Breast epithelium (tissue), 4 donors: ENCODE data around the gene PCDH8. TPM values are rescaled to one million over a fixed set of nuclear protein-coding genes. Genes with fewer than 3 reads are reported as not detected.

ENCODE experiments used
- DNase-seq, 2 donors: peaks; one replicate each; pipeline ENCODE4 v3.0.0-alpha.2; 2019; ENCODE audit warnings: low spot score in 2 of 2
- H3K27ac ChIP-seq, 2 donors: fragments of 200-600 bp; sonication (generic) in 1 of 2; one replicate each; pipeline ENCODE4 v1.5.1; 2016 to 2019; ENCODE audit warnings: mild to moderate bottlenecking in 1 of 2
- H3K27me3 ChIP-seq, 2 donors: fragments of 200-600 bp; sonication (generic) in 1 of 2; one replicate each; pipeline versions ENCODE4 v1.5.1 to v1.6.0; 2017 to 2019; ENCODE audit warnings: control low read depth in 1 of 2, mild to moderate bottlenecking in 1 of 2
- H3K36me3 ChIP-seq: fragments of 200-600 bp; one replicate; pipeline ENCODE4 v1.5.1; 2019
- H3K4me1 ChIP-seq, 2 donors: fragments of 200-600 bp; sonication (generic); one replicate each; pipeline ENCODE4 v1.5.1; 2016 to 2019; ENCODE audit warnings: control low read depth in 1 of 2
- H3K4me3 ChIP-seq, 3 donors: fragments of 200-600 bp; sonication (generic); 1 replicate in 2 of 3; 2 replicates in 1 of 3; pipeline ENCODE4 v1.5.1; 2016 to 2019; ENCODE audit warnings: mild to moderate bottlenecking in 3 of 3, moderate library complexity in 2 of 3
- H3K9me3 ChIP-seq, 2 donors: fragments of 200-600 bp; sonication (generic) in 1 of 2; one replicate each; pipeline ENCODE4 v1.5.1; 2016 to 2019; ENCODE audit warnings: control low read depth in 1 of 2
- POLR2A ChIP-seq: fragments of 450-650 bp; IDR thresholded peaks from one replicate; pipeline ENCODE4 v1.6.1; 2016; ENCODE audit warnings: antibody characterized with exemption, mild to moderate bottlenecking, moderate library complexity
- POLR2AphosphoS5 ChIP-seq, 3 donors: sonication (generic); formaldehyde crosslinking; IDR thresholded peaks; one replicate each; pipeline ENCODE4 v1.6.1; 2017; ENCODE audit warnings: antibody characterized with exemption in 3 of 3
- intact Hi-C: fragments of 100-400 bp; cut with DNase I; formaldehyde crosslinking; loops from one replicate; pipeline ENCODE4 v1.15.1; 2023; ENCODE audit warnings: low total_unique reads
- total RNA-seq, 3 donors: library from RNA; depleted of rRNA; stranded (reverse); fragments of >200 nt; gene quantifications; one replicate each; pipeline ENCODE4 v1.1.0, GENCODE V29; 2016
- TF ChIP-seq, protein P1 (sequence below), 3 donors: fragments of 450-650 bp; IDR thresholded peaks; one replicate each; pipeline ENCODE4 v1.5.1; 2016 to 2017; ENCODE audit warnings: antibody characterized with exemption in 3 of 3, mild to moderate bottlenecking in 3 of 3, moderate library complexity in 3 of 3

The PCDH8 gene
- total RNA-seq, 3 donors from 2014 or later = 0.66 TPM; not detected in 2

DNA sequence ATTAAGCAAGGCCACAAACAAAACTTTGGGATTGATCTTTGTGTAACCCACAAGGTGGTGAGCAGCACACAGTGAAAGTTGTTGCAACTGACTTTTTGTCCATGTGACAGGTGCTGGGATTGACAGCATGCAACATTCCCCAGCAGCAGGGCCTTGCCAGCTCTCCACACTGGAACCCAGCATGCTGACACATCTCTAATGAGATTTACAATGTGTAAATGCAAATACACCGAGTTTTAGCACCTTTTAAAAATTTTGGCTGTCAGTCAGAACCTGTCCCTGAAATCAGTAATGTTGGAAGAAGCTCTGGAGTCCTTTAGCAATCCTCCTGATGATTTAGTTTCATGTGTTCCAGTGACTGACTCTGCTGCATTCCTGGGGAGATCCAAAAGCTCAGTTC lies 16.5 kb upstream of the PCDH8 start:
- no peaks in the 10 kb centered on the region for H3K4me1 ChIP-seq
- no peaks in the 10 kb centered on the region for H3K9me3 ChIP-seq
- H3K36me3 ChIP-seq = no peaks in the 10 kb centered on the region
- no peak overlapping the region for H3K27ac ChIP-seq
- H3K27me3 ChIP-seq = peaks cover 0 to 5% of the 10 kb centered on the region in 2 donors
- no peak for DNase-seq
- no peak overlapping the region for H3K4me3 ChIP-seq
- intact Hi-C loops = no loop called here
- no peak for TF ChIP-seq POLR2A
- no peak for TF ChIP-seq POLR2AphosphoS5 (IDR thresholded peaks at IDR 0.05)
- TF ChIP-seq, protein P1, sequence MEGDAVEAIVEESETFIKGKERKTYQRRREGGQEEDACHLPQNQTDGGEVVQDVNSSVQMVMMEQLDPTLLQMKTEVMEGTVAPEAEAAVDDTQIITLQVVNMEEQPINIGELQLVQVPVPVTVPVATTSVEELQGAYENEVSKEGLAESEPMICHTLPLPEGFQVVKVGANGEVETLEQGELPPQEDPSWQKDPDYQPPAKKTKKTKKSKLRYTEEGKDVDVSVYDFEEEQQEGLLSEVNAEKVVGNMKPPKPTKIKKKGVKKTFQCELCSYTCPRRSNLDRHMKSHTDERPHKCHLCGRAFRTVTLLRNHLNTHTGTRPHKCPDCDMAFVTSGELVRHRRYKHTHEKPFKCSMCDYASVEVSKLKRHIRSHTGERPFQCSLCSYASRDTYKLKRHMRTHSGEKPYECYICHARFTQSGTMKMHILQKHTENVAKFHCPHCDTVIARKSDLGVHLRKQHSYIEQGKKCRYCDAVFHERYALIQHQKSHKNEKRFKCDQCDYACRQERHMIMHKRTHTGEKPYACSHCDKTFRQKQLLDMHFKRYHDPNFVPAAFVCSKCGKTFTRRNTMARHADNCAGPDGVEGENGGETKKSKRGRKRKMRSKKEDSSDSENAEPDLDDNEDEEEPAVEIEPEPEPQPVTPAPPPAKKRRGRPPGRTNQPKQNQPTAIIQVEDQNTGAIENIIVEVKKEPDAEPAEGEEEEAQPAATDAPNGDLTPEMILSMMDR (IDR thresholded peaks at IDR 0.05) = no peak

DNA sequence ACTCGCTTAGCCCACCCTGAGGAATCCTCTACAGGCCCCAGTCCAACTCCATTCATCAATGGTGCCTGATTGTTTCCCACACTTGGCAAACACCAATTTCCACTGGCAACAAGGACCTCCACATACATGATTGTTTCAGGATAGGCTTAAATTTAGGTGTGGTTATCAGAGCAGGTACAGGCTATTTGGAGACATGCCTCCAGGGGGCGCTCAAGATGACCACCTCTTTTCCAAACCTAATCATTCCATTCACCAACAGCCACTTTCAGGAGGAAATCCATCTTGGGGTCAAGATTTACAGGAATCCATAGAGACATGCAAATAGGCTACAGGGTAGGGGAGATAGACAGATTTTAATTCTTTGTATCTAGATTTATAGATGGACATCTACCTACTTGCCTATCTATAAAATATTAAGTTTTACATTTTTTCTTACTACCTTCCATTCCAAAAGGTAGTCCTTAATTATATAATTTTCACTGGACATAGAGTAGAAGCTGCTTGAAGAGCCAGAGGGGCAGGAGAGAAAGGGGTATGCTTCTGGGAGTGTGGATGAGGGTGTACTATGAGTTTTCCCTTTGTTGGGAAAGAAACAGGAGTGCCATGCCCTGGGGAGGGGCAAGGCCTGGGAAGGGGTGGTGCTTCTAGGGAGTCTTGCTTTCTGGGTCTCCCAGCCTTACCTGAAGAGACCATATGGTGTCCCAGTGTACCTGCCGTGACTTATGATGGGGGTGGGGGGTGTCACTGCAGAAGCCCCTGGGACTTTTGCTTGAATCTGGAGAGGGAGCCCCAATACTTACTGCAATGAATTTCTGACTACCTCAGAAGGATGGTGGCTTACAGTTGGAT lies 14.1 kb upstream of the PCDH8 start:
- TF ChIP-seq POLR2AphosphoS5 (IDR thresholded peaks at IDR 0.05) (no peak), POLR2A (no peak)
- TF ChIP-seq, protein P1 (IDR thresholded peaks at IDR 0.05) = no peak
- H3K27ac ChIP-seq = no peak overlapping the region
- H3K4me3 ChIP-seq = no peak overlapping the region
- H3K9me3 ChIP-seq = no peaks in the 10 kb centered on the region
- peaks cover 0 to 10% of the 10 kb centered on the region in 2 donors for H3K27me3 ChIP-seq
- intact Hi-C loops = no loop called here
- DNase-seq = no peak
- no peaks in the 10 kb centered on the region for H3K36me3 ChIP-seq
- no peaks in the 10 kb centered on the region for H3K4me1 ChIP-seq

DNA sequence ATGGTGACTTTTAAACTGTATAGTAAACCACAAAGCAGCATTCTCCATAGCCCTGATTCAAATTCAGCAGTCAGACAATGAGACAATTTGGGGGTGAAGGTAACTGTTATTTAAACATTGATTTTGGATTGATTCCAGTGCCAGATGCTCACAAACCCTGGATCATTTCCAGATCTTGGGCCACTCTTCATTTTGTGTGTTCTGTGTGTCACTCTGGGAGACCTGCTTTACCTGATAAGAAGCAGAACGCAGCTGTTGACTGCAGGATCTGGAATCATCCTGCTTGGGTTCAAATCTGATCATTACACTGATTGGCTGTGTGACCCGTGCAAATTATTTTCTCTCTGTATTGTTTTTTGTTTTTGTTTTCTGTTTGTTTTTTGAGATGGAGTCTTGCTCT lies 4.0 kb upstream of the PCDH8 start:
- intact Hi-C loops = no loop called here
- H3K36me3 ChIP-seq = no peaks in the 10 kb centered on the region
- H3K27ac ChIP-seq = no peak overlapping the region
- TF ChIP-seq, protein P1 (IDR thresholded peaks at IDR 0.05) = no peak
- TF ChIP-seq POLR2AphosphoS5 (IDR thresholded peaks at IDR 0.05) (no peak), POLR2A (no peak)
- no peak for DNase-seq
- H3K4me3 ChIP-seq = no peak overlapping the region
- H3K4me1 ChIP-seq = no peaks in the 10 kb centered on the region
- no peaks in the 10 kb centered on the region for H3K9me3 ChIP-seq
- peaks cover 5 to 50% of the 10 kb centered on the region in 2 donors for H3K27me3 ChIP-seq

DNA sequence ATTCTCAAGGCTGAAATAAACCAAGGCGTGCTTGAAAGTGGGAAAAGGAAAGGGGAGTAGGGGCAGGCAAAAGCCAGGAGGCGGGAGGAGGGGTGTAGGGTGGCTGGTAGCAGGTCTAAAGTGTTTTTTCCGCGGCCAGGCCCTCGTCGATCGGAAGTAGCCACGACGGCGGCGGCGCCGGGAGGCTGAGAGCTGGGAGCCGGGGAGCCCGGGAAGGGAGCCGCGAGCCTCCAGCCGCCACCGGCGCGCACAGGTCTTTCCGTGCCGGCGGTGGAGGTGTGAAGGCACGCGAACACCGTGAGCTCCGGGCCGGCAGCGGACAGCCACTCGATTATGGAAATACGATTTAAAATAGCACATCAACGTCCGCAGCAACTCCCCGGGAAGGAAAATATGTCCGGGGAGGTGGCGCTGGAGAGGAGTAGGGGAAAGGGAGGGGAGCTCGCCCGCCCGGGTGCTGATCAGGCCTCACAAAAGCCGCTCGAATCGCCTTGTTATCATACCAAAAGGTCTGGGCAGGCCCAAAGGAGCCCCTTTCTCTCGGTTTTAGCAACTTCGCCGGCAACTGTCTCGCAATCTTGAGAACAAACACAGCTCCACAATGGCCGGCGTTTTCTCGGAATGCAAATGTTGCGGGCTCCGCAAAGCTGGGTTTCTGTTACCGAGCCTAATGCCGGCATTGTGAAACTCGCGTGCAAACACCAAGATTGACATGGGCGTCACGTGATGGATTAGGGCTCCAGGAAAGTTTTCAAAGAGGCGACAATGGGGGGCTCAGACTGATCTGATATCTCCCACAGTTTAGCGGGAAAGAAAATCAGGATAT lies 2.9 kb upstream of the PCDH8 start:
- TF ChIP-seq POLR2AphosphoS5 (IDR thresholded peaks at IDR 0.05) = no peak
- no peak for DNase-seq
- no peaks in the 10 kb centered on the region for H3K4me1 ChIP-seq
- H3K9me3 ChIP-seq = no peaks in the 10 kb centered on the region
- intact Hi-C loops = no loop called here
- peaks cover 16 to 52% of the 10 kb centered on the region in 2 donors for H3K27me3 ChIP-seq
- peak overlapping the region; percentile 33 to 53 for H3K27ac ChIP-seq
- peak overlapping the region; percentile 59 to 74 (median 61) for H3K4me3 ChIP-seq
- no peaks in the 10 kb centered on the region for H3K36me3 ChIP-seq

DNA sequence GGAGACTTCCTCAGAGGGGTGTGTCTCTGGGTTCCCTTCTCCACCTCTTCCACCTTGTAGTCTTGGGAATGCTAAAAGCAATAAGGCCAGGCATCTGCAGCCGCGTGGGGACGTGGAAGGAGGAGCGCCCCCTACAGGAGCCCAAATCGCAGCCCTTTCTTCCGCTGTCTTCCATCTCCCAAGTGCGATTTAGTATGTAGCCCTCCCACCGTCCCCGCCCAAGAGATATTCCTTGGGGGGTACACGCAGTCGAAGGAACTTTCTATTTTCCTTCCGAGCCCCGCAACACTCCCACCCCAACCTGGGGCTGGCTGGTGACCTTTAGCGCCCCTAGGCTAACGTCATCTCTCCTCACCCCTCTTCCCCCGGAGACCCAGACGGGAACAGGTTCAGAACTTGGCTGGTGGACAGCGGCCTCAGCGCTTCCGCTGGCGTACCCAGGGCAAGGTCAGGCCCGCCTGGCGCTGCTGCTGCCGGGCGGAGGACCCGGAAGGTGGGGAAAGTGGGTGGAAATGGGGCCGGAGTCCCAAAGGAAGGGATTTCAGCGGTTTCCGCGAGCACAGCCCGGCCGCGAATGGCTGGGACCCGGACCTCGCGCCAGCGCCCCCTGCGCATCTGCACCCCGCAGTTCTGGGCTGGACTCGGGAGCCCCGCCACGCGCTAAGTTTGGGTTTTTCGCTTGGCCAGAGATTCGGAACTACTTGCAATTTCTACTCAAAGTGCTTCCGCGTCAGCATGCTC lies 2.1 kb upstream of the PCDH8 start:
- H3K36me3 ChIP-seq = no peaks in the 10 kb centered on the region
- H3K27me3 ChIP-seq = peaks cover 22 to 52% of the 10 kb centered on the region in 2 donors
- intact Hi-C loops = no loop called here
- TF ChIP-seq, protein P1 (IDR thresholded peaks at IDR 0.05) = no peak
- TF ChIP-seq POLR2A (no peak), POLR2AphosphoS5 (IDR thresholded peaks at IDR 0.05) (peak in 1 of 3 donors; percentile 8)
- H3K27ac ChIP-seq = peak overlapping the region in 1 of 2 donors; percentile 53
- H3K4me1 ChIP-seq = no peaks in the 10 kb centered on the region
- no peaks in the 10 kb centered on the region for H3K9me3 ChIP-seq
- H3K4me3 ChIP-seq = peak overlapping the region; percentile 59 to 74 (median 61)
- peak; percentile 32 to 69 for DNase-seq
